ENCODE data around the gene GTF2E1. TPM values are rescaled to one million over a fixed set of nuclear protein-coding genes. Genes with fewer than 3 reads are reported as not detected.

Gene GTF2E1
- total RNA-seq, 4 donors from 2014 or later: 9.0 to 32.4 (median 14.5) TPM

- Histone ChIP-seq H3K4me3 (no peak overlapping the region), H3K36me3 (peaks cover 0 to 14% (median 2%) of the 10 kb centered on the region in 4 donors), H3K27me3 (no peaks in the 10 kb centered on the region), H3K4me1 (peaks cover 0 to 5% (median 0%) of the 10 kb centered on the region in 4 donors), H3K9me3 (no peaks in the 10 kb centered on the region), H3K27ac (no peak overlapping the region)
- in situ Hi-C loops (cut with MboI; ENCODE audit: low pct_ligation_motif_present in 1 of 4, low pct_unique_long_range_greater_than_20kb in 1 of 4, low sequenced_read_pairs in 3 of 4) (loop anchor here in 1 of 4 donors (25.0 kb wide), 1 partner anchor 163 kb away; the partner anchor contains the start of gene NDUFB4), intact Hi-C loops (cut with DNase I; ENCODE audit: low total_unique reads) (no loop called here)
- no peak for DNase-seq
- WGBS, 2 donors (ENCODE audit: low coverage in 1 of 2): 79 to 93% methylated on average over 1 of the region's 1 CpG
- TF ChIP-seq POLR2AphosphoS5 (IDR thresholded peaks at IDR 0.05) (no peak), CTCF (IDR thresholded peaks at IDR 0.05) (no peak), EP300 (IDR thresholded peaks at IDR 0.05; ENCODE audit: low read depth) (no peak), POLR2A (IDR thresholded peaks at IDR 0.05) (no peak)
These were observed 7.3 kb downstream of the GTF2E1 start for GRCh38 chr3:120749843-120750242.

- Histone ChIP-seq H3K36me3 (peaks cover 0 to 14% (median 2%) of the 10 kb centered on the region in 4 donors), H3K9me3 (no peaks in the 10 kb centered on the region), H3K27me3 (no peaks in the 10 kb centered on the region), H3K4me3 (no peak overlapping the region), H3K27ac (no peak overlapping the region), H3K4me1 (peaks cover 0 to 5% (median 0%) of the 10 kb centered on the region in 4 donors)
- no peak for DNase-seq
- 95 to 100% methylated on average over 1 of the region's 1 CpG for WGBS, 2 donors (ENCODE audit: low coverage in 1 of 2)
- in situ Hi-C loops (cut with MboI; ENCODE audit: low pct_ligation_motif_present in 1 of 4, low pct_unique_long_range_greater_than_20kb in 1 of 4, low sequenced_read_pairs in 3 of 4): no loop called here
- TF ChIP-seq POLR2AphosphoS5 (IDR thresholded peaks at IDR 0.05) (no peak), CTCF (IDR thresholded peaks at IDR 0.05) (no peak), EP300 (IDR thresholded peaks at IDR 0.05; ENCODE audit: low read depth) (no peak), POLR2A (IDR thresholded peaks at IDR 0.05) (no peak)
- intact Hi-C loops (cut with DNase I; ENCODE audit: low total_unique reads): no loop called here
These were observed 9.7 kb downstream of the GTF2E1 start for GRCh38 chr3:120752230-120752629.

- Histone ChIP-seq H3K36me3 (peaks cover 0 to 14% (median 2%) of the 10 kb centered on the region in 4 donors), H3K27ac (no peak overlapping the region), H3K27me3 (no peaks in the 10 kb centered on the region), H3K4me1 (peaks cover 0 to 5% (median 0%) of the 10 kb centered on the region in 4 donors), H3K9me3 (no peaks in the 10 kb centered on the region), H3K4me3 (no peak overlapping the region)
- in situ Hi-C loops (cut with MboI; ENCODE audit: low pct_ligation_motif_present in 1 of 4, low pct_unique_long_range_greater_than_20kb in 1 of 4, low sequenced_read_pairs in 3 of 4) (no loop called here), intact Hi-C loops (cut with DNase I; ENCODE audit: low total_unique reads) (no loop called here)
- no peak for DNase-seq
- WGBS, 2 donors (ENCODE audit: low coverage in 1 of 2): 93 to 100% methylated on average over 2 of the region's 2 CpGs
- no peak for TF ChIP-seq EP300 (IDR thresholded peaks at IDR 0.05; ENCODE audit: low read depth)
- TF ChIP-seq POLR2AphosphoS5 (IDR thresholded peaks at IDR 0.05): no peak
- no peak for TF ChIP-seq POLR2A (IDR thresholded peaks at IDR 0.05)
- TF ChIP-seq CTCF (IDR thresholded peaks at IDR 0.05): no peak
These were observed 10.3 kb downstream of the GTF2E1 start for GRCh38 chr3:120752865-120753264.

- intact Hi-C loops (cut with DNase I; ENCODE audit: low total_unique reads): no loop called here
These were observed 11.3 kb downstream of the GTF2E1 start for GRCh38 chr3:120753810-120754209.

More at GRCh38 chr3:120753810-120754209, 11.3 kb downstream of the GTF2E1 start:
- peaks cover 0 to 14% (median 2%) of the 10 kb centered on the region in 4 donors for H3K36me3 ChIP-seq
- no peaks in the 10 kb centered on the region for H3K27me3 ChIP-seq
- H3K4me1 ChIP-seq: peaks cover 0 to 5% (median 0%) of the 10 kb centered on the region in 4 donors
- no peak for DNase-seq
- no peak for TF ChIP-seq CTCF (IDR thresholded peaks at IDR 0.05)
- no peak for TF ChIP-seq POLR2A (IDR thresholded peaks at IDR 0.05)
- TF ChIP-seq EP300 (IDR thresholded peaks at IDR 0.05; ENCODE audit: low read depth): no peak
- no peak for TF ChIP-seq POLR2AphosphoS5 (IDR thresholded peaks at IDR 0.05)
- no peak overlapping the region for H3K27ac ChIP-seq
- in situ Hi-C loops (cut with MboI; ENCODE audit: low pct_ligation_motif_present in 1 of 4, low pct_unique_long_range_greater_than_20kb in 1 of 4, low sequenced_read_pairs in 3 of 4): no loop called here
- H3K9me3 ChIP-seq: no peaks in the 10 kb centered on the region
- H3K4me3 ChIP-seq: no peak overlapping the region
